SU-DHL-6 (cell line): ENCODE results near the gene RAP1GAP2.

Source experiments
- H2AFZ ChIP-seq: fragments of 200-600 bp; sonication (generic); 2 replicates; pipeline ENCODE4 v1.6.1; 2014; ENCODE audit warnings: low read depth, mild to moderate bottlenecking, moderate library complexity, mixed read lengths, antibody characterized with exemption, low read length; ENCODE audit not compliant: severe bottlenecking
- H3F3A ChIP-seq: fragments of 200-600 bp; shearing (Covaris generic); 2 replicates; pipeline ENCODE4 v1.6.0; 2016; ENCODE audit warnings: antibody characterized with exemption, mild to moderate bottlenecking; ENCODE audit not compliant: insufficient read depth
- H3K27ac ChIP-seq: fragments of 200-600 bp; sonication (generic); 2 replicates; pipeline ENCODE4 v1.5.1; 2016; ENCODE audit warnings: low read depth, mild to moderate bottlenecking, low read length, moderate library complexity, mixed read lengths
- H3K27me3 ChIP-seq: fragments of 200-600 bp; sonication (generic), shearing (Covaris generic); 2 replicates; pipeline ENCODE4 v1.6.0; 2014; ENCODE audit warnings: mild to moderate bottlenecking, low read length
- H3K36me3 ChIP-seq: fragments of 200-600 bp; sonication (generic); 2 replicates; pipeline ENCODE4 v1.6.1; 2014; ENCODE audit warnings: mild to moderate bottlenecking, low read length, mixed read lengths
- H3K4me2 ChIP-seq: fragments of 300-600, 200-600 bp; shearing (Covaris generic), sonication (generic); 2 replicates; pipeline ENCODE4 v1.6.0; 2014; ENCODE audit warnings: low read length, low read depth, mild to moderate bottlenecking; ENCODE audit not compliant: poor library complexity, severe bottlenecking
- H3K4me3 ChIP-seq: fragments of 200-600 bp; sonication (generic); 2 replicates; pipeline ENCODE4 v1.5.1; 2014; ENCODE audit warnings: antibody characterized with exemption, low read length, mild to moderate bottlenecking, mixed read lengths; ENCODE audit not compliant: insufficient read depth, poor library complexity, severe bottlenecking
- H3K79me2 ChIP-seq: fragments of 200-600 bp; sonication (generic); 2 replicates; pipeline ENCODE4 v1.6.1; 2014; ENCODE audit warnings: mild to moderate bottlenecking, low read length, moderate library complexity; ENCODE audit not compliant: insufficient read depth
- H3K9ac ChIP-seq: fragments of 200-600 bp; sonication (generic); 2 replicates; pipeline ENCODE4 v1.7.0; 2014; ENCODE audit warnings: mild to moderate bottlenecking, low read length
- H3K9me2 ChIP-seq: fragments of 200-600 bp; sonication (generic); replicated peaks from 2 replicates; pipeline ENCODE4 v1.6.1; 2014; ENCODE audit warnings: low read length; ENCODE audit not compliant: insufficient read depth
- H3K9me3 ChIP-seq: fragments of 200-600 bp; sonication (generic); 2 replicates; pipeline ENCODE4 v1.6.1; 2014; ENCODE audit warnings: low read length, mixed read lengths; ENCODE audit not compliant: insufficient read depth
- H4K20me1 ChIP-seq: fragments of 200-600 bp; sonication (generic); 2 replicates; pipeline ENCODE4 v1.6.1; 2014; ENCODE audit warnings: low read depth, mild to moderate bottlenecking, antibody characterized with exemption, low read length, moderate library complexity, mixed read lengths
- EZH2phosphoT487 ChIP-seq: fragments of 200-600 bp; sonication (generic), shearing (Covaris generic); conservative IDR thresholded peaks from 2 replicates; pipeline ENCODE4 v1.6.1; 2018; ENCODE audit warnings: mild to moderate bottlenecking, antibody characterized with exemption, low read length, moderate library complexity, mixed read lengths
- TF ChIP-seq, protein P1 (sequence below): fragments of 200-600 bp; sonication (generic); IDR thresholded peaks from one replicate; pipeline ENCODE4 v1.5.1; 2017; ENCODE audit warnings: antibody characterized with exemption, mild to moderate bottlenecking, low read length, moderate library complexity; ENCODE audit not compliant: insufficient read depth, poor library complexity, severe bottlenecking

Gene RAP1GAP2

DNA sequence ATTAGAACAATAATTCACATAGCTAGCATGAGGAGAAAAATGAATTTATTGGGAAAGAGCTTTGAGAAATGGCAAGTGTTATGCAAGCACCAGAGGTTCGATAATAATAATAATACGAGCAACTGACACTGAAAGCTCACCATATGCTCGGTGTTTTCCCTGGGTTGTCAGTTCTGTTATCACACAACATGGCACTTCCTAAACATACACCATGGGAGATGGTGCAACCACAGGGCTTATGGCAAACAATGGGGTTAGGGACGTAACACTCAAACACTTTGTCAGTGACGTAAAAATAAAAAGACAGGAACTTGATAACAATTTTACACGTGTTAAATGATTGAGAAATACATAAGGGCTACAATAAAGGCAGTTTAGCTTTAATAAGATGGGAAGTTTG, 243.5 kb downstream of the RAP1GAP2 start:
- Histone ChIP-seq H3K4me2 (no peak overlapping the region), H4K20me1 (no peaks in the 10 kb centered on the region), H2AFZ (no peak overlapping the region), H3F3A (no peaks in the 10 kb centered on the region), H3K79me2 (no peaks in the 10 kb centered on the region), H3K4me3 (no peak overlapping the region), H3K27me3 (no peaks in the 10 kb centered on the region), H3K27ac (no peak overlapping the region), H3K36me3 (no peaks in the 10 kb centered on the region), H3K9me2 (no peaks in the 10 kb centered on the region), H3K9me3 (peaks cover 6% of the 10 kb centered on the region; the same call in 1 of the 2 replicates), H3K9ac (no peak overlapping the region)
- no peak for TF ChIP-seq EZH2phosphoT487
- TF ChIP-seq, protein P1, sequence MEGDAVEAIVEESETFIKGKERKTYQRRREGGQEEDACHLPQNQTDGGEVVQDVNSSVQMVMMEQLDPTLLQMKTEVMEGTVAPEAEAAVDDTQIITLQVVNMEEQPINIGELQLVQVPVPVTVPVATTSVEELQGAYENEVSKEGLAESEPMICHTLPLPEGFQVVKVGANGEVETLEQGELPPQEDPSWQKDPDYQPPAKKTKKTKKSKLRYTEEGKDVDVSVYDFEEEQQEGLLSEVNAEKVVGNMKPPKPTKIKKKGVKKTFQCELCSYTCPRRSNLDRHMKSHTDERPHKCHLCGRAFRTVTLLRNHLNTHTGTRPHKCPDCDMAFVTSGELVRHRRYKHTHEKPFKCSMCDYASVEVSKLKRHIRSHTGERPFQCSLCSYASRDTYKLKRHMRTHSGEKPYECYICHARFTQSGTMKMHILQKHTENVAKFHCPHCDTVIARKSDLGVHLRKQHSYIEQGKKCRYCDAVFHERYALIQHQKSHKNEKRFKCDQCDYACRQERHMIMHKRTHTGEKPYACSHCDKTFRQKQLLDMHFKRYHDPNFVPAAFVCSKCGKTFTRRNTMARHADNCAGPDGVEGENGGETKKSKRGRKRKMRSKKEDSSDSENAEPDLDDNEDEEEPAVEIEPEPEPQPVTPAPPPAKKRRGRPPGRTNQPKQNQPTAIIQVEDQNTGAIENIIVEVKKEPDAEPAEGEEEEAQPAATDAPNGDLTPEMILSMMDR, result no peak

DNA sequence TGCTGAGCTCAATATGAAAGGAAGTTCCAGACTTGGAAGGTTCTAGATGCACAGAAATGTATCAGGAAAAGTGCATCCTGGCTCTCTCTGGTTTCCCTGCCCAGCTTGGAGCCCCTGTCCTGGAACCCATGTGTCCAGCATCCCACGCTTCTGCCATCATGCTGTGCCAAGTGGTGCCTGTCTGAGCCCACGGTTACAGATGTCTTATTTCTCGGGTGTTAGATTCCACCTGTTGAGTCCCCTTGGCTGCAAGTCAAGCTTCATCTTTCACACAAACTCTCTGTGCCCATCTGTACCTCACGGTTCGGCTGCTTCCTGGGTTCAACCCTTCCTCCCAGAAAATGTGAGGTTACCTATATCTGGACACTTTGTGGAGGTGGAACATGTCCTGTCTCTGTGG, 244.6 kb downstream of the RAP1GAP2 start:
- H3K27me3 ChIP-seq, result no peaks in the 10 kb centered on the region
- H3K9me2 ChIP-seq, result no peaks in the 10 kb centered on the region
- no peak overlapping the region for H2AFZ ChIP-seq
- no peak overlapping the region for H3K4me2 ChIP-seq
- H3F3A ChIP-seq, result no peaks in the 10 kb centered on the region
- no peak overlapping the region for H3K4me3 ChIP-seq
- H3K9me3 ChIP-seq, result peaks cover 6% of the 10 kb centered on the region; the same call in 1 of the 2 replicates
- H4K20me1 ChIP-seq, result no peaks in the 10 kb centered on the region
- TF ChIP-seq, protein P1, result no peak
- TF ChIP-seq EZH2phosphoT487, result no peak
- no peaks in the 10 kb centered on the region for H3K36me3 ChIP-seq
- H3K27ac ChIP-seq, result no peak overlapping the region
- H3K9ac ChIP-seq, result no peak overlapping the region
- no peaks in the 10 kb centered on the region for H3K79me2 ChIP-seq

DNA sequence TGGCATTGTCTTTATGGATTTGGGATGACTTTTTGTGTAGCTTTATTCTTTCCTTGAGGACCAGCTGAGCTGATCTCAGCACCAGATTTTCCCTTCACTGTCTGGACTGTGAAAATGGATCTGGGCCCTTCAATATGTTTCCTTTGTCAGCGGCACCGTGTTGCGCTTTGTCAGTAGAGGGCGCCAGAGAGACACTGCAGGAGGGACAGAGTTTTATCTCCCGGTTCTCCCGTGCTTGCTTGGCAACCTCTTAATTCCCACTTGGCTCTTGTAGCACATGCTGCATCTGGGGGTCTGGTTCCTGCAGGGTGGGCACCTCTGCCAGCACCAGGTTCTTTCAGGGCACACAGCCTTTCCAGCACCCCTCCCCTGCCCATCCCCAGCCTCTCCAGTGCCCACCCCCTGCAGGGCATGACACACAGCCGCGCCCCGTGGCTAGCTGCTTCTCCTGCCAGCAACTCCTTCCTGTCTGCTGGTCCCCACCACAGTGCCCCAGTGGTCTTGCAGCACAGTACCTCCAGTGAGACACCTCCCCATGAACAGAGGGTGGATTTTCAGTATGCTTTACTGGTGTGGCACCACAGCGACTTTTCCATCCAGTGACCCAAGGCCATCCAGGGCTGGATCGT, 247.6 kb downstream of the RAP1GAP2 start:
- no peaks in the 10 kb centered on the region for H3K79me2 ChIP-seq
- no peaks in the 10 kb centered on the region for H3K36me3 ChIP-seq
- no peak overlapping the region for H3K27ac ChIP-seq
- no peak overlapping the region for H2AFZ ChIP-seq
- no peaks in the 10 kb centered on the region for H3K9me2 ChIP-seq
- peaks cover 6% of the 10 kb centered on the region; the same call in 1 of the 2 replicates for H3K9me3 ChIP-seq
- no peak overlapping the region for H3K9ac ChIP-seq
- H3F3A ChIP-seq, result no peaks in the 10 kb centered on the region
- no peak for TF ChIP-seq EZH2phosphoT487
- TF ChIP-seq, protein P1, result peak; percentile 31
- no peaks in the 10 kb centered on the region for H4K20me1 ChIP-seq
- H3K27me3 ChIP-seq, result peaks cover 3% of the 10 kb centered on the region; the same call in 1 of the 2 replicates
- no peak overlapping the region for H3K4me2 ChIP-seq
- no peak overlapping the region for H3K4me3 ChIP-seq
